Prostate gland (tissue), 2 donors: ENCODE measurements around the gene RABGAP1L.

Experiments
- POLR2A ChIP-seq: fragments of 450-650 bp; IDR thresholded peaks from one replicate; pipeline ENCODE4 v1.6.1; 2016; ENCODE audit warnings: antibody characterized with exemption, mild to moderate bottlenecking
- POLR2AphosphoS5 ChIP-seq: sonication (generic); formaldehyde crosslinking; IDR thresholded peaks from one replicate; pipeline ENCODE4 v1.6.1; 2017; ENCODE audit warnings: antibody characterized with exemption
- TF ChIP-seq, protein P1 (sequence below), 4 experiments: fragments of 200-600 bp in 2 of 4; fragments of 450-650 bp in 2 of 4; sonication (generic) in 2 of 4; IDR thresholded peaks; 1 replicate in 3 of 4; 2 replicates in 1 of 4; pipeline ENCODE4 v1.5.1; 2016 to 2019; ENCODE audit warnings: antibody characterized with exemption in 4 of 4, mild to moderate bottlenecking in 2 of 4, moderate library complexity in 2 of 4

- TF ChIP-seq, protein P1, sequence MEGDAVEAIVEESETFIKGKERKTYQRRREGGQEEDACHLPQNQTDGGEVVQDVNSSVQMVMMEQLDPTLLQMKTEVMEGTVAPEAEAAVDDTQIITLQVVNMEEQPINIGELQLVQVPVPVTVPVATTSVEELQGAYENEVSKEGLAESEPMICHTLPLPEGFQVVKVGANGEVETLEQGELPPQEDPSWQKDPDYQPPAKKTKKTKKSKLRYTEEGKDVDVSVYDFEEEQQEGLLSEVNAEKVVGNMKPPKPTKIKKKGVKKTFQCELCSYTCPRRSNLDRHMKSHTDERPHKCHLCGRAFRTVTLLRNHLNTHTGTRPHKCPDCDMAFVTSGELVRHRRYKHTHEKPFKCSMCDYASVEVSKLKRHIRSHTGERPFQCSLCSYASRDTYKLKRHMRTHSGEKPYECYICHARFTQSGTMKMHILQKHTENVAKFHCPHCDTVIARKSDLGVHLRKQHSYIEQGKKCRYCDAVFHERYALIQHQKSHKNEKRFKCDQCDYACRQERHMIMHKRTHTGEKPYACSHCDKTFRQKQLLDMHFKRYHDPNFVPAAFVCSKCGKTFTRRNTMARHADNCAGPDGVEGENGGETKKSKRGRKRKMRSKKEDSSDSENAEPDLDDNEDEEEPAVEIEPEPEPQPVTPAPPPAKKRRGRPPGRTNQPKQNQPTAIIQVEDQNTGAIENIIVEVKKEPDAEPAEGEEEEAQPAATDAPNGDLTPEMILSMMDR (IDR thresholded peaks at IDR 0.05) = peak in 1 of 4 experiments; percentile 9
- TF ChIP-seq POLR2A (peak; percentile 87), POLR2AphosphoS5 (no peak)
These were observed 840.8 kb downstream of the RABGAP1L start, which contains the start of gene CACYBP for GRCh38 chr1:174999936-175000696.
